Liver (tissue), 9 donors: ENCODE results near the gene LYVE1. TPM values are rescaled to one million over a fixed set of nuclear protein-coding genes. Genes with fewer than 3 reads are reported as not detected.

Source experiments
- DNase-seq: peaks from one replicate; pipeline ENCODE4 v3.0.0-alpha.2; 2017; ENCODE audit warnings: low spot score
- H3K27ac ChIP-seq, 2 donors: one replicate each; pipeline ENCODE4 v1.7.0; 2013; ENCODE audit warnings: inconsistent platforms in 2 of 2, low read length in 2 of 2, control low read depth in 1 of 2, low read depth in 1 of 2, mild to moderate bottlenecking in 1 of 2
- H3K27me3 ChIP-seq, 4 donors: one replicate each; pipeline versions ENCODE4 v1.6.1 to v1.7.0; 2013; ENCODE audit warnings: low read length in 3 of 4, inconsistent platforms in 1 of 4, mild to moderate bottlenecking in 1 of 4, moderate library complexity in 1 of 4; ENCODE audit not compliant: control insufficient read depth in 4 of 4, insufficient read depth in 4 of 4
- H3K36me3 ChIP-seq, 4 donors: one replicate each; pipeline versions ENCODE4 v1.6.1 to v1.7.0; 2013; ENCODE audit warnings: low read length in 3 of 4, mild to moderate bottlenecking in 3 of 4, low read depth in 1 of 4, moderate library complexity in 1 of 4; ENCODE audit not compliant: control insufficient read depth in 4 of 4, insufficient read depth in 3 of 4
- H3K4me1 ChIP-seq, 4 donors: one replicate each; pipeline versions ENCODE4 v1.6.1 to v1.7.0; 2013; ENCODE audit warnings: low read length in 3 of 4, mild to moderate bottlenecking in 3 of 4, moderate library complexity in 1 of 4; ENCODE audit not compliant: control insufficient read depth in 4 of 4, insufficient read depth in 4 of 4
- H3K4me3 ChIP-seq, 3 donors: one replicate each; pipeline versions ENCODE4 v1.6.1 to v1.7.0; 2013; ENCODE audit warnings: low read length in 3 of 3, control low read depth in 1 of 3, low read depth in 1 of 3, mild to moderate bottlenecking in 1 of 3
- H3K9ac ChIP-seq, 2 donors: one replicate each; pipeline ENCODE4 v1.7.0; 2013; ENCODE audit warnings: low read length in 2 of 2, mild to moderate bottlenecking in 2 of 2, moderate library complexity in 2 of 2, control low read depth in 1 of 2, low read depth in 1 of 2
- H3K9me3 ChIP-seq, 4 donors: one replicate each; pipeline versions ENCODE4 v1.6.1 to v1.7.0; 2013; ENCODE audit warnings: low read length in 3 of 4; ENCODE audit not compliant: control insufficient read depth in 4 of 4
- EGR1 ChIP-seq, 2 donors: IDR thresholded peaks; 2 replicates each; pipeline ENCODE4 v1.6.1; 2016 to 2018; ENCODE audit warnings: antibody characterized with exemption in 2 of 2, low read depth in 2 of 2
- FOXA1 ChIP-seq: IDR thresholded peaks from 2 replicates; pipeline ENCODE4 v1.6.1; 2016; ENCODE audit warnings: antibody characterized with exemption
- FOXA2 ChIP-seq: IDR thresholded peaks from 2 replicates; pipeline ENCODE4 v1.6.1; 2016; ENCODE audit warnings: antibody characterized with exemption
- GABPA ChIP-seq, 2 donors: IDR thresholded peaks in 1 of 2; conservative IDR thresholded peaks in 1 of 2; 2 replicates each; pipeline ENCODE4 v1.6.1; 2016; ENCODE audit warnings: antibody characterized with exemption in 2 of 2, mild to moderate bottlenecking in 1 of 2, moderate library complexity in 1 of 2
- HNF4A ChIP-seq, 2 donors: conservative IDR thresholded peaks; 2 replicates each; pipeline ENCODE4 v1.6.1; 2016; ENCODE audit warnings: antibody characterized with exemption in 2 of 2, mild to moderate bottlenecking in 2 of 2
- HNF4G ChIP-seq: IDR thresholded peaks from 2 replicates; pipeline ENCODE4 v1.6.1; 2016; ENCODE audit warnings: antibody characterized with exemption
- JUND ChIP-seq, 2 donors: IDR thresholded peaks; 2 replicates each; pipeline ENCODE4 v1.6.1; 2016; ENCODE audit warnings: antibody characterized with exemption in 2 of 2
- MAX ChIP-seq: IDR thresholded peaks from 2 replicates; pipeline ENCODE4 v1.6.1; 2016; ENCODE audit warnings: antibody characterized with exemption
- NR2F2 ChIP-seq: IDR thresholded peaks from 2 replicates; pipeline ENCODE4 v1.6.1; 2016; ENCODE audit warnings: antibody characterized with exemption
- RAD21 ChIP-seq, 2 donors: IDR thresholded peaks; 2 replicates each; pipeline ENCODE4 v1.6.1; 2016; ENCODE audit warnings: antibody characterized with exemption in 2 of 2, mild to moderate bottlenecking in 2 of 2
- RXRA ChIP-seq, 2 donors: IDR thresholded peaks; 2 replicates each; pipeline ENCODE4 v1.6.1; 2017 to 2018; ENCODE audit warnings: antibody characterized with exemption in 2 of 2, mild to moderate bottlenecking in 1 of 2
- SP1 ChIP-seq: IDR thresholded peaks from 2 replicates; pipeline ENCODE4 v1.6.1; 2018; ENCODE audit warnings: antibody characterized with exemption, mild to moderate bottlenecking
- TAF1 ChIP-seq: conservative IDR thresholded peaks from 2 replicates; pipeline ENCODE4 v1.6.1; 2016; ENCODE audit warnings: antibody characterized with exemption, mild to moderate bottlenecking
- YY1 ChIP-seq: IDR thresholded peaks from 2 replicates; pipeline ENCODE4 v1.6.1; 2016; ENCODE audit warnings: antibody characterized with exemption, mild to moderate bottlenecking
- WGBS: extraction: QIAGEN DNeasy Blood & Tissue Kit; methylation state at CpG from one replicate; pipeline ENCODE4 v1.1.7; 2013; 5-methylcytosine and 5-hydroxymethylcytosine counted together
- polyA plus RNA-seq, 2 donors: library from polyadenylated mRNA; stranded (reverse) in 1 of 2; unstranded in 1 of 2; fragments of 200-250 nt in 1 of 2; fragments of >200 nt in 1 of 2; fragmentation: Nextera tagmentation in 1 of 2; extraction: Ambion mirVana in 1 of 2; gene quantifications; one replicate each; pipeline versions ENCODE4 v1.2.1 to v1.2.3, GENCODE V29; 2013 to 2015
- total RNA-seq, 2 donors: library from RNA; depleted of rRNA; stranded (reverse); fragments of >200 nt; gene quantifications; one replicate each; pipeline ENCODE4 v1.2.3, GENCODE V29; 2014
- TF ChIP-seq, protein P1 (sequence below): IDR thresholded peaks from 2 replicates; pipeline ENCODE4 v1.6.1; 2016; ENCODE audit warnings: antibody characterized with exemption, mild to moderate bottlenecking
- TF ChIP-seq, protein P2 (sequence below): fragments of 150-350 bp; IDR thresholded peaks from 2 replicates; pipeline ENCODE4 v1.5.1; 2017; ENCODE audit warnings: improper control_type of control experiment, low read depth, low read length; ENCODE audit not compliant: missing input control
- TF ChIP-seq, protein P3 (sequence below): IDR thresholded peaks from 2 replicates; pipeline ENCODE4 v1.6.1; 2016; ENCODE audit warnings: antibody characterized with exemption
- TF ChIP-seq, protein P4 (sequence below): IDR thresholded peaks from 2 replicates; pipeline ENCODE4 v1.6.1; 2016; ENCODE audit warnings: antibody characterized with exemption
- donor health status: healthy.
- donor health status: healthy.
- donor health status: healthy.
- donor health status: healthy.
- donor health status: healthy.

Gene LYVE1
- total and polyA plus RNA-seq, 4 donors, result 11.3 to 46.7 (median 28.3) TPM

- 96% methylated on average over 2 of the region's 2 CpGs for WGBS
- H3K27ac ChIP-seq, result no peak overlapping the region
- no peak overlapping the region for H3K9ac ChIP-seq
- H3K4me3 ChIP-seq, result no peak overlapping the region
- H3K27me3 ChIP-seq, result no peaks in the 10 kb centered on the region
- peaks cover 0 to 19% (median 14%) of the 10 kb centered on the region in 4 donors for H3K36me3 ChIP-seq
- TF ChIP-seq FOXA2 (no peak), SP1 (no peak), TAF1 (no peak), RXRA (IDR thresholded peaks at IDR 0.05) (no peak), GABPA (IDR thresholded peaks at IDR 0.05 in 1 of 2, conservative IDR thresholded peaks at IDR 0.05 in 1 of 2) (no peak), JUND (IDR thresholded peaks at IDR 0.05) (no peak), HNF4G (no peak), HNF4A (conservative IDR thresholded peaks at IDR 0.05) (no peak)
- TF ChIP-seq, protein P1, sequence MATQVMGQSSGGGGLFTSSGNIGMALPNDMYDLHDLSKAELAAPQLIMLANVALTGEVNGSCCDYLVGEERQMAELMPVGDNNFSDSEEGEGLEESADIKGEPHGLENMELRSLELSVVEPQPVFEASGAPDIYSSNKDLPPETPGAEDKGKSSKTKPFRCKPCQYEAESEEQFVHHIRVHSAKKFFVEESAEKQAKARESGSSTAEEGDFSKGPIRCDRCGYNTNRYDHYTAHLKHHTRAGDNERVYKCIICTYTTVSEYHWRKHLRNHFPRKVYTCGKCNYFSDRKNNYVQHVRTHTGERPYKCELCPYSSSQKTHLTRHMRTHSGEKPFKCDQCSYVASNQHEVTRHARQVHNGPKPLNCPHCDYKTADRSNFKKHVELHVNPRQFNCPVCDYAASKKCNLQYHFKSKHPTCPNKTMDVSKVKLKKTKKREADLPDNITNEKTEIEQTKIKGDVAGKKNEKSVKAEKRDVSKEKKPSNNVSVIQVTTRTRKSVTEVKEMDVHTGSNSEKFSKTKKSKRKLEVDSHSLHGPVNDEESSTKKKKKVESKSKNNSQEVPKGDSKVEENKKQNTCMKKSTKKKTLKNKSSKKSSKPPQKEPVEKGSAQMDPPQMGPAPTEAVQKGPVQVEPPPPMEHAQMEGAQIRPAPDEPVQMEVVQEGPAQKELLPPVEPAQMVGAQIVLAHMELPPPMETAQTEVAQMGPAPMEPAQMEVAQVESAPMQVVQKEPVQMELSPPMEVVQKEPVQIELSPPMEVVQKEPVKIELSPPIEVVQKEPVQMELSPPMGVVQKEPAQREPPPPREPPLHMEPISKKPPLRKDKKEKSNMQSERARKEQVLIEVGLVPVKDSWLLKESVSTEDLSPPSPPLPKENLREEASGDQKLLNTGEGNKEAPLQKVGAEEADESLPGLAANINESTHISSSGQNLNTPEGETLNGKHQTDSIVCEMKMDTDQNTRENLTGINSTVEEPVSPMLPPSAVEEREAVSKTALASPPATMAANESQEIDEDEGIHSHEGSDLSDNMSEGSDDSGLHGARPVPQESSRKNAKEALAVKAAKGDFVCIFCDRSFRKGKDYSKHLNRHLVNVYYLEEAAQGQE, result no peak
- H3K9me3 ChIP-seq, result no peaks in the 10 kb centered on the region
- H3K4me1 ChIP-seq, result no peaks in the 10 kb centered on the region
- DNase-seq, result no peak
These were observed 35.9 kb downstream of the LYVE1 start for GRCh38 chr11:10532526-10532925.

DNA sequence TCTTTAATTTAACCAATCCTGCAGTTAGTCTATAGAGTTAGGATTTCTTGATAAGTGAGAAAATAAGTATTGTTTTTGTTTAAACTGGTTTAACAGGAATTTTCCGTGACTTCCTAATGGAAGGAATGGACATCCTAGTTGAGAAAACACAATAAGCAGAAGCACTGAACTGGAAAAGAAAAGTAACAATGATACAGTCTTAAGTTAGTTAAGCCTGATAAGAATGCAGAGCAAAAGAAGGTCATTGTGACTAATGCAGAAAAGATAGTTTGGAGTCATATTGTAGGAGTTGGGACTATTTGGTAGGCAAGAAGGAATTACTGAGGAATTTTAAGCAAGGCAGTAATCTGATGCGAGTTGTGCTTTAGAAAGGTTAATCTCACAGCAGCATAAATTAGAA, 39.2 kb downstream of the LYVE1 start:
- Histone ChIP-seq H3K9me3 (no peaks in the 10 kb centered on the region), H3K4me3 (no peak overlapping the region), H3K4me1 (no peaks in the 10 kb centered on the region), H3K27me3 (no peaks in the 10 kb centered on the region), H3K36me3 (peaks cover 0 to 28% (median 21%) of the 10 kb centered on the region in 4 donors), H3K27ac (no peak overlapping the region), H3K9ac (no peak overlapping the region)
- WGBS, result 97% methylated on average over 2 of the region's 2 CpGs
- TF ChIP-seq, protein P1, result no peak
- TF ChIP-seq NR2F2 (no peak), MAX (no peak), HNF4A (conservative IDR thresholded peaks at IDR 0.05) (no peak), RAD21 (IDR thresholded peaks at IDR 0.05) (no peak), FOXA1 (no peak), FOXA2 (no peak), GABPA (IDR thresholded peaks at IDR 0.05 in 1 of 2, conservative IDR thresholded peaks at IDR 0.05 in 1 of 2) (no peak), TAF1 (no peak), EGR1 (IDR thresholded peaks at IDR 0.05; ENCODE audit: low read depth in 2 of 2) (no peak), HNF4G (no peak), SP1 (no peak), YY1 (no peak), JUND (IDR thresholded peaks at IDR 0.05) (no peak), RXRA (IDR thresholded peaks at IDR 0.05) (no peak)
- TF ChIP-seq, protein P2, sequence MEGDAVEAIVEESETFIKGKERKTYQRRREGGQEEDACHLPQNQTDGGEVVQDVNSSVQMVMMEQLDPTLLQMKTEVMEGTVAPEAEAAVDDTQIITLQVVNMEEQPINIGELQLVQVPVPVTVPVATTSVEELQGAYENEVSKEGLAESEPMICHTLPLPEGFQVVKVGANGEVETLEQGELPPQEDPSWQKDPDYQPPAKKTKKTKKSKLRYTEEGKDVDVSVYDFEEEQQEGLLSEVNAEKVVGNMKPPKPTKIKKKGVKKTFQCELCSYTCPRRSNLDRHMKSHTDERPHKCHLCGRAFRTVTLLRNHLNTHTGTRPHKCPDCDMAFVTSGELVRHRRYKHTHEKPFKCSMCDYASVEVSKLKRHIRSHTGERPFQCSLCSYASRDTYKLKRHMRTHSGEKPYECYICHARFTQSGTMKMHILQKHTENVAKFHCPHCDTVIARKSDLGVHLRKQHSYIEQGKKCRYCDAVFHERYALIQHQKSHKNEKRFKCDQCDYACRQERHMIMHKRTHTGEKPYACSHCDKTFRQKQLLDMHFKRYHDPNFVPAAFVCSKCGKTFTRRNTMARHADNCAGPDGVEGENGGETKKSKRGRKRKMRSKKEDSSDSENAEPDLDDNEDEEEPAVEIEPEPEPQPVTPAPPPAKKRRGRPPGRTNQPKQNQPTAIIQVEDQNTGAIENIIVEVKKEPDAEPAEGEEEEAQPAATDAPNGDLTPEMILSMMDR, result no peak
- TF ChIP-seq, protein P3, sequence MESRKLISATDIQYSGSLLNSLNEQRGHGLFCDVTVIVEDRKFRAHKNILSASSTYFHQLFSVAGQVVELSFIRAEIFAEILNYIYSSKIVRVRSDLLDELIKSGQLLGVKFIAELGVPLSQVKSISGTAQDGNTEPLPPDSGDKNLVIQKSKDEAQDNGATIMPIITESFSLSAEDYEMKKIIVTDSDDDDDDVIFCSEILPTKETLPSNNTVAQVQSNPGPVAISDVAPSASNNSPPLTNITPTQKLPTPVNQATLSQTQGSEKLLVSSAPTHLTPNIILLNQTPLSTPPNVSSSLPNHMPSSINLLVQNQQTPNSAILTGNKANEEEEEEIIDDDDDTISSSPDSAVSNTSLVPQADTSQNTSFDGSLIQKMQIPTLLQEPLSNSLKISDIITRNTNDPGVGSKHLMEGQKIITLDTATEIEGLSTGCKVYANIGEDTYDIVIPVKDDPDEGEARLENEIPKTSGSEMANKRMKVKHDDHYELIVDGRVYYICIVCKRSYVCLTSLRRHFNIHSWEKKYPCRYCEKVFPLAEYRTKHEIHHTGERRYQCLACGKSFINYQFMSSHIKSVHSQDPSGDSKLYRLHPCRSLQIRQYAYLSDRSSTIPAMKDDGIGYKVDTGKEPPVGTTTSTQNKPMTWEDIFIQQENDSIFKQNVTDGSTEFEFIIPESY, result no peak
- TF ChIP-seq, protein P4, sequence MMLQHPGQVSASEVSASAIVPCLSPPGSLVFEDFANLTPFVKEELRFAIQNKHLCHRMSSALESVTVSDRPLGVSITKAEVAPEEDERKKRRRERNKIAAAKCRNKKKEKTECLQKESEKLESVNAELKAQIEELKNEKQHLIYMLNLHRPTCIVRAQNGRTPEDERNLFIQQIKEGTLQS, result no peak
- no peak for DNase-seq
